Uterus (tissue), 2 donors: ENCODE results near the gene UBE2D3.

Source experiments
- POLR2A ChIP-seq, 2 donors: fragments of 450-650 bp; IDR thresholded peaks; one replicate each; pipeline ENCODE4 v1.6.1; 2016; ENCODE audit warnings: antibody characterized with exemption in 2 of 2, mild to moderate bottlenecking in 1 of 2, moderate library complexity in 1 of 2
- TF ChIP-seq, protein P1 (sequence below), 4 experiments: fragments of 200-600 bp in 2 of 4; fragments of 450-650 bp in 2 of 4; sonication (generic) in 2 of 4; IDR thresholded peaks; one replicate each; pipeline ENCODE4 v1.5.1; 2016 to 2019; ENCODE audit warnings: antibody characterized with exemption in 4 of 4, mild to moderate bottlenecking in 2 of 4, moderate library complexity in 1 of 4

DNA sequence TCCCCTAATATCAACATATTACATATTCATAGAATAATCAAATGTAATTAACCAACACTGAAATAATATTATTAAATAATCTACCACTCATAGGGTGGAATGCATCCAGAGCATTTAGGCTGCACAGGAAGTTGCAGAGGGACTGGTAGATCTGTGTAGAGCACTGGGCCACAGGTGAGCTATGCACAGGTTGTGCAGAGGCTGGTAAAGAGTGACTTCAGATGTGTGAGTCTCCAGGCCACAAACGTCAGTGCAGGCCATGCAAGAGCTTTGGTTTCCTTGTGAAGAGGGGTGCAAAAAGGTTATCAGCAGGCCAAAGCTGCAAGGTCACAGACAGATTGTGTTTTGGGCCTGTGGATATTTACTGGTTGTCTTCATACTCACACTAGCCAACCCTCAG is 41.1 kb downstream of the UBE2D3 start:
- TF ChIP-seq, protein P1, sequence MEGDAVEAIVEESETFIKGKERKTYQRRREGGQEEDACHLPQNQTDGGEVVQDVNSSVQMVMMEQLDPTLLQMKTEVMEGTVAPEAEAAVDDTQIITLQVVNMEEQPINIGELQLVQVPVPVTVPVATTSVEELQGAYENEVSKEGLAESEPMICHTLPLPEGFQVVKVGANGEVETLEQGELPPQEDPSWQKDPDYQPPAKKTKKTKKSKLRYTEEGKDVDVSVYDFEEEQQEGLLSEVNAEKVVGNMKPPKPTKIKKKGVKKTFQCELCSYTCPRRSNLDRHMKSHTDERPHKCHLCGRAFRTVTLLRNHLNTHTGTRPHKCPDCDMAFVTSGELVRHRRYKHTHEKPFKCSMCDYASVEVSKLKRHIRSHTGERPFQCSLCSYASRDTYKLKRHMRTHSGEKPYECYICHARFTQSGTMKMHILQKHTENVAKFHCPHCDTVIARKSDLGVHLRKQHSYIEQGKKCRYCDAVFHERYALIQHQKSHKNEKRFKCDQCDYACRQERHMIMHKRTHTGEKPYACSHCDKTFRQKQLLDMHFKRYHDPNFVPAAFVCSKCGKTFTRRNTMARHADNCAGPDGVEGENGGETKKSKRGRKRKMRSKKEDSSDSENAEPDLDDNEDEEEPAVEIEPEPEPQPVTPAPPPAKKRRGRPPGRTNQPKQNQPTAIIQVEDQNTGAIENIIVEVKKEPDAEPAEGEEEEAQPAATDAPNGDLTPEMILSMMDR (IDR thresholded peaks at IDR 0.05), result no peak
- TF ChIP-seq POLR2A (IDR thresholded peaks at IDR 0.05), result no peak
